ENCODE results near the gene DICER1. TPM values are rescaled to one million over a fixed set of nuclear protein-coding genes. Genes with fewer than 3 reads are reported as not detected.

Gene DICER1
- total and polyA plus RNA-seq, 2 donors (not counting 1 experiment from before 2014, with no cell fraction given), result 15.4 to 90.4 TPM

GRCh38 chr14:95066427-95066986 is 90.8 kb downstream of the DICER1 start:
- Histone ChIP-seq H3K9ac (ENCODE audit: low read length) (no peak overlapping the region), H4K20me1 (ENCODE audit: control insufficient read depth, insufficient read depth, low read length, poor library complexity, severe bottlenecking) (no peaks in the 10 kb centered on the region), H3K4me3 (ENCODE audit: control extremely low read depth in 1 of 5, extremely low read depth in 1 of 5, insufficient read depth in 1 of 5, low read depth in 2 of 5, low read length in 4 of 5) (no peak overlapping the region), H3K27ac (ENCODE audit: low read length in 2 of 2) (no peak overlapping the region), H3K27me3 (replicated peaks in 1 of 4; ENCODE audit: control extremely low read depth in 1 of 4, control insufficient read depth in 3 of 4, insufficient read depth in 4 of 4, low read length in 3 of 4) (peaks cover 0 to 4% (median 0%) of the 10 kb centered on the region in 4 experiments), H3K36me3 (replicated peaks in 1 of 2; ENCODE audit: control extremely low read depth in 1 of 2, control insufficient read depth in 1 of 2, extremely low read depth in 1 of 2, insufficient read depth in 2 of 2, low read length in 1 of 2) (no peaks in the 10 kb centered on the region), H3K4me1 (ENCODE audit: control insufficient read depth in 2 of 2, insufficient read depth in 2 of 2, low read length in 2 of 2) (no peaks in the 10 kb centered on the region), H3K79me2 (ENCODE audit: control insufficient read depth, insufficient read depth, low read length) (no peaks in the 10 kb centered on the region), H3K9me3 (ENCODE audit: control extremely low read depth in 1 of 3, control insufficient read depth in 2 of 3, insufficient read depth in 1 of 3, low read length in 2 of 3) (no peaks in the 10 kb centered on the region), H3K4me2 (replicated peaks; ENCODE audit: low read depth, low read length, poor library complexity, severe bottlenecking) (no peak overlapping the region), H2AFZ (ENCODE audit: insufficient read depth, low read depth, low read length, poor library complexity, severe bottlenecking) (no peak overlapping the region)
- no peak for TF ChIP-seq CTCF (IDR thresholded peaks at IDR 0.05)
- TF ChIP-seq EZH2 (IDR thresholded peaks at IDR 0.05; ENCODE audit: borderline replicate concordance, insufficient read depth, low read depth, low read length, poor library complexity, severe bottlenecking), result no peak
- Mint-ChIP-seq H3K27ac (no peak overlapping the region), H3K4me3 (no peak overlapping the region), H3K9me3 (ENCODE audit: insufficient read depth) (no peaks in the 10 kb centered on the region), H3K27me3 (peaks cover 11% of the 10 kb centered on the region), H3K4me1 (no peaks in the 10 kb centered on the region)
- POLR2A ChIA-PET, result no interaction called here
- 98% methylated on average over 4 of the region's 4 CpGs for WGBS (ENCODE audit: insufficient coverage)
- ATAC-seq (ENCODE audit: low read depth) (no peak), DNase-seq (no peak)
- intact Hi-C loops (cut with micrococcal nuclease), result no loop called here
- CTCF ChIA-PET, result no interaction called here

GRCh38 chr14:95065411-95065810 is 91.9 kb downstream of the DICER1 start:
- DNase-seq (no peak), ATAC-seq (ENCODE audit: low read depth) (no peak)
- H3K9ac ChIP-seq (ENCODE audit: low read length), result no peak overlapping the region
- H3K27ac Mint-ChIP-seq, result no peak overlapping the region
- CTCF ChIA-PET, result no interaction called here
- intact Hi-C loops (cut with micrococcal nuclease), result no loop called here
- no peaks in the 10 kb centered on the region for H3K9me3 Mint-ChIP-seq (ENCODE audit: insufficient read depth)
- H3K4me1 ChIP-seq (ENCODE audit: control insufficient read depth in 2 of 2, insufficient read depth in 2 of 2, low read length in 2 of 2), result no peaks in the 10 kb centered on the region
- no peaks in the 10 kb centered on the region for H3K36me3 ChIP-seq (replicated peaks in 1 of 2; ENCODE audit: control extremely low read depth in 1 of 2, control insufficient read depth in 1 of 2, extremely low read depth in 1 of 2, insufficient read depth in 2 of 2, low read length in 1 of 2)
- no peaks in the 10 kb centered on the region for H3K79me2 ChIP-seq (ENCODE audit: control insufficient read depth, insufficient read depth, low read length)
- no peaks in the 10 kb centered on the region for H4K20me1 ChIP-seq (ENCODE audit: control insufficient read depth, insufficient read depth, low read length, poor library complexity, severe bottlenecking)
- no peaks in the 10 kb centered on the region for H3K4me1 Mint-ChIP-seq
- no peak overlapping the region for H3K4me2 ChIP-seq (replicated peaks; ENCODE audit: low read depth, low read length, poor library complexity, severe bottlenecking)
- H3K4me3 ChIP-seq (ENCODE audit: control extremely low read depth in 1 of 5, extremely low read depth in 1 of 5, insufficient read depth in 1 of 5, low read depth in 2 of 5, low read length in 4 of 5), result no peak overlapping the region
- POLR2A ChIA-PET, result no interaction called here
- no peaks in the 10 kb centered on the region for H3K9me3 ChIP-seq (ENCODE audit: control extremely low read depth in 1 of 3, control insufficient read depth in 2 of 3, insufficient read depth in 1 of 3, low read length in 2 of 3)
- peaks cover 0 to 4% (median 0%) of the 10 kb centered on the region in 4 experiments for H3K27me3 ChIP-seq (replicated peaks in 1 of 4; ENCODE audit: control extremely low read depth in 1 of 4, control insufficient read depth in 3 of 4, insufficient read depth in 4 of 4, low read length in 3 of 4)
- H3K27me3 Mint-ChIP-seq, result peaks cover 11% of the 10 kb centered on the region
- WGBS (ENCODE audit: insufficient coverage), result 80% methylated on average over 1 of the region's 2 CpGs
- no peak overlapping the region for H3K27ac ChIP-seq (ENCODE audit: low read length in 2 of 2)
- no peak overlapping the region for H3K4me3 Mint-ChIP-seq
- no peak overlapping the region for H2AFZ ChIP-seq (ENCODE audit: insufficient read depth, low read depth, low read length, poor library complexity, severe bottlenecking)
- TF ChIP-seq EZH2 (IDR thresholded peaks at IDR 0.05; ENCODE audit: borderline replicate concordance, insufficient read depth, low read depth, low read length, poor library complexity, severe bottlenecking) (no peak), CTCF (IDR thresholded peaks at IDR 0.05) (no peak)

All from B cell (primary cell).